Measurements from ENCODE around the gene RAB5IF.
"Not testable (repeated sequence)": the region's sequence is repeated elsewhere in the genome, so short reads cannot be mapped to it uniquely, and the experiment has no call there.

RAB5IF gene

GRCh38 chr20:36605399-36606157, at the start of gene RAB5IF:
Gene RAB5IF, plus strand, starts transcription at chr20:36605779. Its CDS starts 173 bp downstream, at chr20:36605952.
- TF ChIP-seq, protein P1, sequence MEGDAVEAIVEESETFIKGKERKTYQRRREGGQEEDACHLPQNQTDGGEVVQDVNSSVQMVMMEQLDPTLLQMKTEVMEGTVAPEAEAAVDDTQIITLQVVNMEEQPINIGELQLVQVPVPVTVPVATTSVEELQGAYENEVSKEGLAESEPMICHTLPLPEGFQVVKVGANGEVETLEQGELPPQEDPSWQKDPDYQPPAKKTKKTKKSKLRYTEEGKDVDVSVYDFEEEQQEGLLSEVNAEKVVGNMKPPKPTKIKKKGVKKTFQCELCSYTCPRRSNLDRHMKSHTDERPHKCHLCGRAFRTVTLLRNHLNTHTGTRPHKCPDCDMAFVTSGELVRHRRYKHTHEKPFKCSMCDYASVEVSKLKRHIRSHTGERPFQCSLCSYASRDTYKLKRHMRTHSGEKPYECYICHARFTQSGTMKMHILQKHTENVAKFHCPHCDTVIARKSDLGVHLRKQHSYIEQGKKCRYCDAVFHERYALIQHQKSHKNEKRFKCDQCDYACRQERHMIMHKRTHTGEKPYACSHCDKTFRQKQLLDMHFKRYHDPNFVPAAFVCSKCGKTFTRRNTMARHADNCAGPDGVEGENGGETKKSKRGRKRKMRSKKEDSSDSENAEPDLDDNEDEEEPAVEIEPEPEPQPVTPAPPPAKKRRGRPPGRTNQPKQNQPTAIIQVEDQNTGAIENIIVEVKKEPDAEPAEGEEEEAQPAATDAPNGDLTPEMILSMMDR (IDR thresholded peaks at IDR 0.05; ENCODE audit: borderline replicate concordance, insufficient read depth, low read depth, low read length): peak; percentile 91
- H3K4me3 ChIP-seq (ENCODE audit: low read depth, low read length): peak within 1 kb of the TSS; percentile 81

- TF ChIP-seq, protein P1 (IDR thresholded peaks at IDR 0.05; ENCODE audit: borderline replicate concordance, insufficient read depth, low read depth, low read length): no peak
- no peak overlapping the region for H3K4me3 ChIP-seq (ENCODE audit: low read depth, low read length)
Observed at GRCh38 chr20:36562724-36563123, 42.9 kb upstream of the RAB5IF start.

- TF ChIP-seq, protein P1 (IDR thresholded peaks at IDR 0.05; ENCODE audit: borderline replicate concordance, insufficient read depth, low read depth, low read length): no peak
Observed at GRCh38 chr20:36563374-36563773, 42.2 kb upstream of the RAB5IF start.

DNA sequence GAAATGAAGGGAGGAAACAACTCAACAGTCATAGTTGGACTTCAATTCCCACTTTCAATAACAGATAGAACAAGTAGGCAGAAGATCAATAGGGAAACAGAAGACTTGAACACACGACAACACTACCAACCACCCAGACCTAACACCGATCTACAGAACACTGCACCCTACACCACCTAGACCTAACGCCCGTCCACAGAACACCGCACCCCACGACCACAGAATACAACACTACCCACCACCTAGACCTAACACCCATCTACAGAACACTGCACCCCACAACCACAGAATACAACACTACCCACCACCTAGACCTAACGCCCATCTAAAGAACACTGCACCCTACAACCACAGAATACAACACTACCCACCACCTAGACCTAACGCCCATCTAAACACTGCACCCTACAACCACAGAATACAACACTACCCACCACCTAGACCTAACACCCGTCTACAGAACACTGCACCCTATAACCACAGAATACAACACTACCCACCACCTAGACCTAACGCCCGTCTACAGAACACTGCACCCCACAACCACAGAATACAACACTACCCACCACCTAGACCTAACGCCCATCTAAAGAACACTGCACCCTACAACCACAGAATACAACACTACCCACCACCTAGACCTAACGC, 41.4 kb upstream of the RAB5IF start:
- not testable (repeated sequence) for H3K4me3 ChIP-seq (ENCODE audit: low read depth, low read length)

More at GRCh38 chr20:36563374-36563773, 42.2 kb upstream of the RAB5IF start:
- H3K4me3 ChIP-seq (ENCODE audit: low read depth, low read length): no peak overlapping the region

- not testable (repeated sequence) for H3K4me3 ChIP-seq (ENCODE audit: low read depth, low read length)
Observed at GRCh38 chr20:36564726-36565121, 40.9 kb upstream of the RAB5IF start.

DNA sequence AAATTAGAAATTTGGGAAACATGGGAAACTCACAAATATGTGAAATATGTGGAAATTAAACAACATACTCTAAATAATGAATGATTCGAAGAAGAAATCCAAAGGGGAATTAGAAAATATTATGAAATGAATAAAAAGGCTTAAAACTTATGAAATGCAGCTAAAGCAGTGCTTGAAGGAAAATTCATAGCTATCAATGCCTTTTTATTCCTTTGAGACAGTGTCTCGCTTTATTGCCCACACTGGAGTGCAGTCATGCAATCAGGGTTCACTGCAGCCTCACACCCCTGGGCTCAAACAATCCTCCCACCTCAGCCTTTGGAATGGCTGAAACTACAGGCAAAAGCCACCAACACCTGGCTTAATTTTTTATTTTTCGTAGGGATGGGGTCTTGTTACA, 40.1 kb upstream of the RAB5IF start:
- TF ChIP-seq, protein P1 (IDR thresholded peaks at IDR 0.05; ENCODE audit: borderline replicate concordance, insufficient read depth, low read depth, low read length): no peak
- no peak overlapping the region for H3K4me3 ChIP-seq (ENCODE audit: low read depth, low read length)

GRCh38 chr20:36569847-36570429, 35.6 kb upstream of the RAB5IF start:
- TF ChIP-seq, protein P1 (IDR thresholded peaks at IDR 0.05; ENCODE audit: borderline replicate concordance, insufficient read depth, low read depth, low read length): no peak
- no peak overlapping the region for H3K4me3 ChIP-seq (ENCODE audit: low read depth, low read length)
